GM18517 (cell line): ENCODE data around the gene ATG7.

Experiments used
- ATAC-seq: cut with Tn5 transposase; IDR thresholded peaks from one replicate; pipeline ENCODE4 v1.9.1; 2021; ENCODE audit warnings: mild to moderate bottlenecking, moderate library complexity; ENCODE audit not compliant: unreplicated experiment

The ATG7 gene

GRCh38 chr3:11350374-11350773 is 78.2 kb downstream of the ATG7 start:
- no peak for ATAC-seq

- no peak for ATAC-seq
These were observed 79.3 kb downstream of the ATG7 start for GRCh38 chr3:11351451-11351850.

- no peak for ATAC-seq
These were observed 84.1 kb downstream of the ATG7 start for GRCh38 chr3:11356269-11356668.

- no peak for ATAC-seq
These were observed 90.4 kb downstream of the ATG7 start for GRCh38 chr3:11362600-11362999.

- no peak for ATAC-seq
These were observed 91.5 kb downstream of the ATG7 start for GRCh38 chr3:11363715-11364114.

GRCh38 chr3:11364181-11364580 is 92.0 kb downstream of the ATG7 start:
- no peak for ATAC-seq

- ATAC-seq, result no peak
These were observed 95.0 kb downstream of the ATG7 start for GRCh38 chr3:11367143-11367693.

GRCh38 chr3:11370191-11370590 is 98.0 kb downstream of the ATG7 start:
- no peak for ATAC-seq

- ATAC-seq, result no peak
These were observed 98.8 kb downstream of the ATG7 start for GRCh38 chr3:11370966-11371365.

- no peak for ATAC-seq
These were observed 99.5 kb downstream of the ATG7 start for GRCh38 chr3:11371747-11372146.

- no peak for ATAC-seq
These were observed 101.0 kb downstream of the ATG7 start for GRCh38 chr3:11373235-11373634.

GRCh38 chr3:11373654-11374053 is 101.5 kb downstream of the ATG7 start:
- no peak for ATAC-seq

- no peak for ATAC-seq
These were observed 103.3 kb downstream of the ATG7 start for GRCh38 chr3:11375333-11376088.

- ATAC-seq, result no peak
These were observed 105.5 kb downstream of the ATG7 start for GRCh38 chr3:11377719-11378118.

- no peak for ATAC-seq
These were observed 107.1 kb downstream of the ATG7 start for GRCh38 chr3:11379238-11379823.

GRCh38 chr3:11379824-11380701 is 107.9 kb downstream of the ATG7 start:
- ATAC-seq, result no peak

GRCh38 chr3:11381141-11381540 is 108.9 kb downstream of the ATG7 start:
- ATAC-seq, result no peak

- ATAC-seq, result no peak
These were observed 109.4 kb downstream of the ATG7 start for GRCh38 chr3:11381563-11381962.

- ATAC-seq, result no peak
These were observed 110.0 kb downstream of the ATG7 start for GRCh38 chr3:11382146-11382745.

GRCh38 chr3:11384074-11384473 is 111.9 kb downstream of the ATG7 start:
- no peak for ATAC-seq

GRCh38 chr3:11385326-11385725 is 113.1 kb downstream of the ATG7 start:
- ATAC-seq, result no peak
